IPS-15b (cell line): ENCODE data around the gene ATP6AP1.

Source experiments
- H3K27me3 ChIP-seq: one replicate; pipeline ENCODE4 v1.6.1; 2013; ENCODE audit warnings: low read length; ENCODE audit not compliant: control insufficient read depth, insufficient read depth
- H3K36me3 ChIP-seq: one replicate; pipeline ENCODE4 v1.6.1; 2013; ENCODE audit warnings: low read length; ENCODE audit not compliant: control insufficient read depth, insufficient read depth
- H3K4me1 ChIP-seq: one replicate; pipeline ENCODE4 v1.6.1; 2013; ENCODE audit warnings: mild to moderate bottlenecking, low read length; ENCODE audit not compliant: control insufficient read depth, insufficient read depth
- H3K4me3 ChIP-seq: one replicate; pipeline ENCODE4 v1.5.1; 2013; ENCODE audit warnings: low read depth, low read length
- H3K9ac ChIP-seq: one replicate; pipeline ENCODE4 v1.6.1; 2013; ENCODE audit warnings: low read depth, mild to moderate bottlenecking, low read length
- H3K9me3 ChIP-seq: one replicate; pipeline ENCODE4 v1.6.1; 2013; ENCODE audit warnings: mild to moderate bottlenecking, low read length; ENCODE audit not compliant: control insufficient read depth, insufficient read depth

The ATP6AP1 gene

DNA sequence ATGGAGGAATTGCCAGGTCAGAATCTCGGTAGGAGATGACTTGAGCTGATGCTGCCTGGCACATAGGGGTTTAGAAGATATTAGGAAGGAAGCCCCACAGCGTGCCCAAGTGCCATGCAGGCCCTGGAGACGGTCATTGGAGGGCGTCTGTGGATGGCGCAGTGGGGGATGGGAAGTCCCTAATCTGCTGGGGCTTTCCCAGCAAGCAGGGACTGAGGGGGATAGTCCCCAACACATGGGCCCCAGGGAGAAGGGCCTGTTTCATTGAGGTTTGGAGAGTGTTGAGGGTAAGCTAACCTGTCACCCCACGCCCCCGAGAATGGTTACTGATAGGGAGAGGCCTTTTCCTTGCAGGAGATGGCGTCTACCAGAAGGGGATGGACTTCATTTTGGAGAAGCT, 9.3 kb upstream of the ATP6AP1 start:
- Histone ChIP-seq H3K36me3 (peaks cover 14% of the 10 kb centered on the region), H3K4me3 (no peak overlapping the region), H3K27me3 (no peaks in the 10 kb centered on the region), H3K4me1 (no peaks in the 10 kb centered on the region), H3K9me3 (no peaks in the 10 kb centered on the region), H3K9ac (no peak overlapping the region)

DNA sequence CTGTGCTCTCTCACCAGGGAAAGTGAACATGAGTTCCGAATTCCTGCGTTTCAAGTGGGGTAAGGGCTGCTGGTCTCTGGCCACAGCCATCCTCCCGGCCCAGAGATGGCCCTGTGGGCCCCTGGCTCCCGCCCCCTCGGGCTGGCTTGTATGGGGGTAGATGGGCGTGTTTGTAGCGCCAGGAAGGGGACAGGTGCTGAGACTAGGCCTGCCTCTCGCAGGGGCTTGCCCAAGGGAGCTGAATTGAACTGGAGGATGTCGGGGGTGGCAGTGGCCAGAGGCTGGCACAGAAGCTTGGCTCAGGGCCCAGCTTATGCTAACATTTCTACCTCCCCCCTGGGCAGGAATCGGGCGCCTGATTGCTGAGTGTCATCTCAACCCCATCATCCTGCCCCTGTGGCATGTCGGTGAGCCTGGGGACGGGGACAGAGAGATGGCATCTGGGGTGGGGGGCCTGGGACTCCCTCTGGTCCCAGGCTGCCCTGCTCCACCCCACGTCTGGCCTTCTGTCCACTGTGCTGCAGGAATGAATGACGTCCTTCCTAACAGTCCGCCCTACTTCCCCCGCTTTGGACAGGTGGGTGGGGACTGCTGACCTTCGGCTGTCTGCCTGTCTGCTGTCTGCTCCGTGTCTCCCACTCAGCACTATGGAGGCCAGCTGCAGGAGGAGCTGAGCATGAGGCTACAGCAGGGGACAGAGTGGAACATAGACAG, 8.6 kb upstream of the ATP6AP1 start:
- Histone ChIP-seq H3K9ac (no peak overlapping the region), H3K36me3 (peaks cover 14% of the 10 kb centered on the region), H3K4me1 (no peaks in the 10 kb centered on the region), H3K4me3 (no peak overlapping the region), H3K9me3 (no peaks in the 10 kb centered on the region), H3K27me3 (no peaks in the 10 kb centered on the region)

GRCh38 chrX:154420402-154420756, 8.1 kb upstream of the ATP6AP1 start:
- Histone ChIP-seq H3K27me3 (no peaks in the 10 kb centered on the region), H3K9ac (no peak overlapping the region), H3K4me3 (no peak overlapping the region), H3K36me3 (peaks cover 14% of the 10 kb centered on the region), H3K4me1 (no peaks in the 10 kb centered on the region), H3K9me3 (no peaks in the 10 kb centered on the region)

GRCh38 chrX:154426916-154427770, 1.3 kb upstream of the ATP6AP1 start:
- H3K27me3 ChIP-seq: no peaks in the 10 kb centered on the region
- no peak overlapping the region for H3K4me3 ChIP-seq
- peaks cover 6% of the 10 kb centered on the region for H3K36me3 ChIP-seq
- H3K9ac ChIP-seq: no peak overlapping the region
- H3K9me3 ChIP-seq: no peaks in the 10 kb centered on the region
- no peaks in the 10 kb centered on the region for H3K4me1 ChIP-seq

DNA sequence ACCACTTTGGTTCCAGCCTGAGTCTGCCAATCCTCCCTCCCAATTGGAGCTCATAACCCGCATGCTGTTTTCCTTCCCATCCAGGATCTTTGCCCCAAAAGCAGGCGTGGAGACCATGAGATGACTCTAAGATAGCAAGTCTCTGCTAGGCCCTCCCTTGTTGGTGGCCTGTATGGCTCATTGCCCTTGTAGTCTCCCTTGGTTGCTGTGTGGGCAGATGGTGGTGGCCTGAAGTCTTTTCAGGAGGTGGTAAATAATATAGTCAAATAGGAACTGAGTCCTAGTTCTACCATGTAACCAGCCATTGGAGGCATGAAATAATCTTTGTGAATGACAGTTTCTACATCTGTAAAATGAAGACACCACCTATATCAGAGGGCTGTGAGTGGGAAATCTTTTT, 1.2 kb downstream of the ATP6AP1 start:
- Histone ChIP-seq H3K4me1 (no peaks in the 10 kb centered on the region), H3K9ac (no peak overlapping the region), H3K36me3 (peaks cover 11% of the 10 kb centered on the region), H3K9me3 (no peaks in the 10 kb centered on the region), H3K27me3 (no peaks in the 10 kb centered on the region), H3K4me3 (no peak overlapping the region)

DNA sequence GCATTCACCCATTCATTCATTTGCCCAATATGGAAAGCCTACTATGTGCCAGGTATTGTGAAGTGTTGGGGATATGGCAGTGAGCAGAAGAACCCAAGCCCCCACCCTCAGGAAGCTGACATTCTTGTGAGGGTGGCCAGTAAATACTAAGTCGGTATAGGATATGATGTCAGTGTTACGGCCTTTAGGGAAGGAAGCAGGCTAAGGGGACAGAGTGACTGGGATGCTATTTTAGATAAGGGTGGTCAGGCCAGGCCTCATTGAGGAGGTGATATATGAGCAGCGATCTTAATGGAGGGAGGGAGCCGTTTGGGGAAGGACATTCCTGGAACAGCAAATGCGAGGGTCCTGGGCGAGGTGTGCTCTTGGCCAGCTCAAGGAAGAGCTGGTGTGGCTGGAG, 2.0 kb downstream of the ATP6AP1 start:
- Histone ChIP-seq H3K36me3 (peaks cover 15% of the 10 kb centered on the region), H3K4me1 (no peaks in the 10 kb centered on the region), H3K9ac (no peak overlapping the region), H3K9me3 (no peaks in the 10 kb centered on the region), H3K27me3 (no peaks in the 10 kb centered on the region), H3K4me3 (no peak overlapping the region)

DNA sequence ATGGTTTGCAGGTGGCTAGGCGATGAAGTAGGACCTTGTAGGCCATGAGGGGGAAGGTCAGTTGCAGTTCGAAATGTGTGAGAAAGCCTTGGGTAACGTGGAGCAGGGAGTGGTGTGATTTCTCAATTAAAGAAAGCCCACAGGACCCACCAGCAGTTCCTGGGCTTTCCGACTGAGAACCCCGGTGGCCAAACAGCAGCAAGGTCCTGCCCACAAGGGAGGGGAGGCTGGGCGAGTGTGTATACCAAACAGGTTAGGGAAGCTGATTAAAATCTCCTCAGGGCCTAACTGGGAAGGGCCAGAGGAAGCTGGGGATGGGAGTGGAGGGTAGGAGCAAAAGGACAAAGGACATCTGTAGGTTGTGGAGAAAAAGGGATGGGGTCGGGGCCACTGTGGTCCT, 2.4 kb downstream of the ATP6AP1 start:
- H3K36me3 ChIP-seq: peaks cover 16% of the 10 kb centered on the region
- H3K9me3 ChIP-seq: no peaks in the 10 kb centered on the region
- H3K27me3 ChIP-seq: no peaks in the 10 kb centered on the region
- no peaks in the 10 kb centered on the region for H3K4me1 ChIP-seq
- H3K9ac ChIP-seq: no peak overlapping the region
- no peak overlapping the region for H3K4me3 ChIP-seq

- Histone ChIP-seq H3K4me3 (no peak overlapping the region), H3K36me3 (peaks cover 16% of the 10 kb centered on the region), H3K9me3 (no peaks in the 10 kb centered on the region), H3K9ac (no peak overlapping the region), H3K27me3 (no peaks in the 10 kb centered on the region), H3K4me1 (no peaks in the 10 kb centered on the region)
Observed at GRCh38 chrX:154431341-154431740, 2.9 kb downstream of the ATP6AP1 start.

GRCh38 chrX:154432210-154432609, 3.7 kb downstream of the ATP6AP1 start:
- peaks cover 16% of the 10 kb centered on the region for H3K36me3 ChIP-seq
- no peak overlapping the region for H3K9ac ChIP-seq

DNA sequence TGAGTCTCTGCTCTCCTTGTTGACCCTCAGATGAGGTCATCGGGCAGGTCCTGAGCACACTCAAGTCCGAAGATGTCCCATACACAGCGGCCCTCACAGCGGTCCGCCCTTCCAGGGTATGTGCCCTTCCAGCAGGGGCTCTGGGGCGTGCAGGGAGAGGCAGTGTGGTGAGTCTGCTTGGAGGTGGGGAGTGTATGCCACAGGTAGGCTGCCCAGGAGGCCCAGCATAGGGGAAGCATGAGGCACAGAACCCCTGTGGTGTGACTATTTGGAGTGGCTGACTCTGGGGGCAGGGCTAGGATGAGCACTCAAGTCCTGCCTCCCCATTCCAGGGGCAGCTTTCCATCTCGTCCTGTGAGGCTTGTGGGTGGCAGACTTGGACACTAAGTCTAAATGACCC, 5.1 kb downstream of the ATP6AP1 start:
- Histone ChIP-seq H3K27me3 (no peaks in the 10 kb centered on the region), H3K9ac (no peak overlapping the region), H3K9me3 (no peaks in the 10 kb centered on the region), H3K36me3 (peaks cover 16% of the 10 kb centered on the region), H3K4me3 (no peak overlapping the region), H3K4me1 (no peaks in the 10 kb centered on the region)

More at GRCh38 chrX:154432210-154432609, 3.7 kb downstream of the ATP6AP1 start:
- H3K4me3 ChIP-seq: no peak overlapping the region
- H3K9me3 ChIP-seq: no peaks in the 10 kb centered on the region
- no peaks in the 10 kb centered on the region for H3K27me3 ChIP-seq
- H3K4me1 ChIP-seq: no peaks in the 10 kb centered on the region

DNA sequence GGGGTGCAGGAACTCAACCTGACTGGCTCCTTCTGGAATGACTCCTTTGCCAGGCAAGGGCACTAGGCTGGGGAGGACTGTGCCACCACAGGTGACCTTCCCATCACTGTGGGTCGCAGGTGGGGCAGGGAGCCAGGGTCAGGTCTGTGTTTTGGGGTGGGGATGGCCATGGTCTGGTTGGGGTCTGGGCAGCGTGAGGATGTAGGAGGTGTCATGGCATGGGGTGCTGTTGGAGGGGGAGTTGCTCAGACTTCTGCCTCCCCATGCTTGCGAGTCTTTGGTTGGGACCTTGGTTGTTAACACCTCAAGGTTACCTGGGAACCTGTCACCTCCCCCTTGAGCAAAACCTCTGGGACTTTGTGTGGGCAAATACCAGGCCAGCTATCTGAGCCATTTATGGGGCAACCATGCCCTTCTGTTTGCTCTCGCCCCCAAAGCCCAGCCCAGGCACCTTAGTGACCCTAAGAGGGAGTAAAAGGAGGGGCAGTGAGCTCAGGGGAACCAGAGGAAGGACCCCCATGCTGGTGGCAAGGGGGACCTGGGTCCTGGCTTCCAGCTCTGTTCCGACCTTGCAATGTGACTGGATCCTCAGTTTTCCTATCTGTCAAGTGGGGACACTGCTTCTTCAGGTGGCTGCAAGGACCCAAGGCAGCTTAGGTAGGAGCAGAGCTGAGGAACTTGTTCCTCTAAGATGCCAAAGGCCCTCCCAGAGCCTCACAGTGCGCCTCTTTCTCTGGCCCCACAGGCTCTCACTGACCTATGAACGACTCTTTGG, 6.1 kb downstream of the ATP6AP1 start:
- Histone ChIP-seq H3K9me3 (no peaks in the 10 kb centered on the region), H3K9ac (no peak overlapping the region), H3K27me3 (no peaks in the 10 kb centered on the region), H3K4me3 (no peak overlapping the region), H3K36me3 (peaks cover 23% of the 10 kb centered on the region), H3K4me1 (no peaks in the 10 kb centered on the region)
